Spleen (tissue), 11 donors: ENCODE data around the gene MANSC4. TPM values are rescaled to one million over a fixed set of nuclear protein-coding genes. Genes with fewer than 3 reads are reported as not detected.

Experiments
- DNase-seq: peaks from one replicate; pipeline ENCODE4 v3.0.0-alpha.2; 2020
- H3K27ac ChIP-seq, 8 donors: fragments of 200-600 bp; sonication (generic) in 7 of 8; 1 replicate in 4 of 8; 2 replicates in 4 of 8; pipeline versions ENCODE4 v1.5.0 to v1.8.0; 2016 to 2021; ENCODE audit warnings: inconsistent platforms in 4 of 8, mild to moderate bottlenecking in 4 of 8, moderate library complexity in 1 of 8
- H3K27me3 ChIP-seq, 7 donors: fragments of 200-600 bp; sonication (generic) in 6 of 7; replicated peaks in 1 of 7; 1 replicate in 4 of 7; 2 replicates in 3 of 7; pipeline versions ENCODE4 v1.5.0 to v1.8.0; 2016 to 2021; ENCODE audit warnings: inconsistent platforms in 3 of 7, mild to moderate bottlenecking in 1 of 7
- H3K36me3 ChIP-seq, 6 donors: fragments of 200-600 bp; sonication (generic) in 5 of 6; 1 replicate in 4 of 6; 2 replicates in 2 of 6; pipeline versions ENCODE4 v1.5.0 to v1.8.0; 2016 to 2021; ENCODE audit warnings: inconsistent platforms in 2 of 6
- H3K4me1 ChIP-seq, 6 donors: fragments of 200-600 bp; sonication (generic) in 5 of 6; 1 replicate in 3 of 6; 2 replicates in 3 of 6; pipeline versions ENCODE4 v1.5.0 to v1.8.0; 2016 to 2021; ENCODE audit warnings: inconsistent platforms in 3 of 6
- H3K4me3 ChIP-seq, 8 donors: fragments of 200-600 bp; sonication (generic) in 7 of 8; 1 replicate in 4 of 8; 2 replicates in 4 of 8; pipeline versions ENCODE4 v1.5.0 to v1.8.0; 2016 to 2021; ENCODE audit warnings: inconsistent platforms in 4 of 8, mild to moderate bottlenecking in 4 of 8, moderate library complexity in 2 of 8
- H3K9me3 ChIP-seq, 8 donors: fragments of 200-600 bp; sonication (generic) in 7 of 8; 1 replicate in 4 of 8; 2 replicates in 4 of 8; pipeline versions ENCODE4 v1.5.0 to v1.8.0; 2016 to 2021; ENCODE audit warnings: inconsistent platforms in 4 of 8
- CTCF ChIP-seq, 11 experiments: fragments of 200-600 bp in 7 of 11; fragments of 450-650 bp in 4 of 11; sonication (generic) in 4 of 11; IDR thresholded peaks in 8 of 11; conservative IDR thresholded peaks in 3 of 11; 1 replicate in 7 of 11; 2 replicates in 4 of 11; pipeline versions ENCODE4 v1.4.0 to v1.8.0; 2016 to 2021; ENCODE audit warnings: antibody characterized with exemption in 11 of 11, inconsistent platforms in 4 of 11, mild to moderate bottlenecking in 1 of 11
- POLR2A ChIP-seq, 3 donors: fragments of 450-650 bp; IDR thresholded peaks; one replicate each; pipeline ENCODE4 v1.5.1; 2017; ENCODE audit warnings: antibody characterized with exemption in 3 of 3, mild to moderate bottlenecking in 1 of 3
- POLR2AphosphoS5 ChIP-seq, 3 donors: sonication (generic); formaldehyde crosslinking; IDR thresholded peaks; one replicate each; pipeline ENCODE4 v1.5.1; 2017; ENCODE audit warnings: antibody characterized with exemption in 3 of 3
- WGBS, 5 donors: extraction: QIAGEN DNeasy Blood & Tissue Kit in 3 of 5; methylation state at CpG; one replicate each; pipeline versions ENCODE4 v1.1.5 to v1.1.7; 2013 to 2018; 5-methylcytosine and 5-hydroxymethylcytosine counted together
- intact Hi-C: fragments of 100-400 bp; cut with DNase I; formaldehyde crosslinking; loops from one replicate; pipeline ENCODE4 v1.15.0; 2023; ENCODE audit warnings: low total_unique reads
- polyA plus RNA-seq, 3 donors: library from polyadenylated mRNA; stranded (reverse); fragments of 200-250 nt; gene quantifications; one replicate each; pipeline ENCODE4 v1.2.1, GENCODE V29; 2013
- total RNA-seq, 7 donors: library from RNA; depleted of rRNA in 3 of 7; stranded (reverse); fragments of >200 nt in 3 of 7; fragmentation: NEBNext Ultra II Directional in 4 of 7; extraction: Animal tissue kit (Norgen Biotek cat#: 25700) in 4 of 7; gene quantifications; one replicate each; pipeline versions ENCODE4 v1.1.0 to v1.2.1, GENCODE V29; 2016 to 2021
- donor health status: healthy with polysubstance abuse.
- donor health status: DM: no; HTN: no; CAD: no; lungs with moderate emphysema.
- donor health status: DM: no; HTN: no; CAD: no.
- donor health status: Bipolar disorder and iron deficiency.
- donor health status: healthy.
- donor health status: DM: no; HTN: no; CAD: no.
- donor health status: DM: yes; HTN: yes; CAD: no.

MANSC4 gene
- total and polyA plus RNA-seq, 10 donors: 0.16 to 0.33 (median 0.24) TPM; not detected in 7

- Histone ChIP-seq H3K4me3 (peak overlapping the region in 1 of 8 donors; percentile 38), H3K27ac (no peak overlapping the region), H3K4me1 (peaks cover 0 to 12% (median 10%) of the 10 kb centered on the region in 6 donors), H3K27me3 (peaks cover 0 to 9% (median 0%) of the 10 kb centered on the region in 7 donors), H3K36me3 (no peaks in the 10 kb centered on the region), H3K9me3 (no peaks in the 10 kb centered on the region)
- DNase-seq: no peak
- peak; percentile 53 to 86 (median 78) for TF ChIP-seq CTCF (IDR thresholded peaks at IDR 0.05 in 8 of 11, conservative IDR thresholded peaks at IDR 0.05 in 3 of 11)
- no peak for TF ChIP-seq POLR2AphosphoS5 (IDR thresholded peaks at IDR 0.05)
- 12 to 15% (median 14%) methylated on average over 7 of the region's 7 CpGs for WGBS, 5 donors
- intact Hi-C loops: loop anchor here (5.0 kb wide), 1 partner anchor 89 kb away; no protein-coding TSS in a partner anchor
Observed at GRCh38 chr12:27821259-27821973, 41.4 kb upstream of the MANSC4 start.

- no peak for DNase-seq
- Histone ChIP-seq H3K27ac (no peak overlapping the region), H3K36me3 (no peaks in the 10 kb centered on the region), H3K9me3 (no peaks in the 10 kb centered on the region), H3K4me1 (peaks cover 0 to 12% (median 10%) of the 10 kb centered on the region in 6 donors), H3K4me3 (no peak overlapping the region), H3K27me3 (peaks cover 0 to 9% (median 0%) of the 10 kb centered on the region in 7 donors)
- TF ChIP-seq POLR2AphosphoS5 (IDR thresholded peaks at IDR 0.05): no peak
- no peak for TF ChIP-seq CTCF (IDR thresholded peaks at IDR 0.05 in 8 of 11, conservative IDR thresholded peaks at IDR 0.05 in 3 of 11)
- no peak for TF ChIP-seq POLR2A (IDR thresholded peaks at IDR 0.05)
- intact Hi-C loops: loop anchor here (5.0 kb wide), 1 partner anchor 88 kb away; no protein-coding TSS in a partner anchor
- WGBS, 5 donors: 68 to 88% (median 79%) methylated on average over 5 of the region's 5 CpGs
Observed at GRCh38 chr12:27820564-27820963, 40.5 kb upstream of the MANSC4 start.

- Histone ChIP-seq H3K27ac (peak overlapping the region in 2 of 8 donors; percentile 28 to 53), H3K4me1 (peaks cover 0 to 12% (median 10%) of the 10 kb centered on the region in 6 donors), H3K9me3 (no peaks in the 10 kb centered on the region), H3K4me3 (no peak overlapping the region), H3K27me3 (peaks cover 0 to 9% (median 0%) of the 10 kb centered on the region in 7 donors), H3K36me3 (no peaks in the 10 kb centered on the region)
- no peak for DNase-seq
- WGBS, 5 donors: 64 to 71% (median 69%) methylated on average over 7 of the region's 7 CpGs
- peak in 2 of 3 donors; percentile 26 to 40 for TF ChIP-seq POLR2AphosphoS5 (IDR thresholded peaks at IDR 0.05)
- TF ChIP-seq CTCF (IDR thresholded peaks at IDR 0.05 in 8 of 11, conservative IDR thresholded peaks at IDR 0.05 in 3 of 11): no peak
- no peak for TF ChIP-seq POLR2A (IDR thresholded peaks at IDR 0.05)
- intact Hi-C loops: no loop called here
Observed at GRCh38 chr12:27818401-27818918, 38.4 kb upstream of the MANSC4 start.

GRCh38 chr12:27817766-27818165 is 37.7 kb upstream of the MANSC4 start:
- H3K27ac ChIP-seq: no peak overlapping the region
- no peaks in the 10 kb centered on the region for H3K36me3 ChIP-seq
- TF ChIP-seq CTCF (IDR thresholded peaks at IDR 0.05 in 8 of 11, conservative IDR thresholded peaks at IDR 0.05 in 3 of 11): no peak
- intact Hi-C loops: no loop called here
- no peak for DNase-seq
- peaks cover 0 to 9% (median 0%) of the 10 kb centered on the region in 7 donors for H3K27me3 ChIP-seq
- H3K4me1 ChIP-seq: peaks cover 0 to 12% (median 10%) of the 10 kb centered on the region in 6 donors
- 86 to 94% (median 90%) methylated on average over 4 of the region's 4 CpGs for WGBS, 5 donors
- no peaks in the 10 kb centered on the region for H3K9me3 ChIP-seq
- no peak overlapping the region for H3K4me3 ChIP-seq
